ENCODE measurements around the gene ZNF692. TPM values are rescaled to one million over a fixed set of nuclear protein-coding genes. Genes with fewer than 3 reads are reported as not detected.

ZNF692 gene
- polyA plus RNA-seq, 1 donor (not counting 4 experiments of a cell fraction or from before 2014, with no cell fraction given): 27.0 TPM

- Histone ChIP-seq H3K4me3 (ENCODE audit: control insufficient read depth in 2 of 3, extremely low read depth in 1 of 3, insufficient read depth in 2 of 3, low read depth in 1 of 3, low read length in 3 of 3) (no peak overlapping the region), H3K9me3 (ENCODE audit: control insufficient read depth, low read depth, low read length) (no peaks in the 10 kb centered on the region), H3K4me2 (ENCODE audit: control insufficient read depth, extremely low read depth, insufficient read depth, low read depth, low read length) (no peak overlapping the region), H3K9me1 (ENCODE audit: control insufficient read depth, extremely low read depth, insufficient read depth, low read length) (no peaks in the 10 kb centered on the region), H4K20me1 (ENCODE audit: control insufficient read depth, extremely low read depth, insufficient read depth, low read length) (no peaks in the 10 kb centered on the region), H3K4me1 (ENCODE audit: control insufficient read depth, extremely low read depth, insufficient read depth, low read length) (peaks cover 12% of the 10 kb centered on the region), H2AFZ (ENCODE audit: control insufficient read depth, low read length) (no peak overlapping the region), H3K27ac (ENCODE audit: control insufficient read depth, insufficient read depth, low read length) (no peak overlapping the region), H3K79me2 (ENCODE audit: control insufficient read depth, insufficient read depth, low read length) (peaks cover 1% of the 10 kb centered on the region), H3K9ac (ENCODE audit: control insufficient read depth, extremely low read depth, insufficient read depth, low read length) (no peak overlapping the region), H3K27me3 (ENCODE audit: control insufficient read depth, extremely low read depth, insufficient read depth, low read length) (no peaks in the 10 kb centered on the region), H3K36me3 (ENCODE audit: control insufficient read depth in 2 of 2, extremely low read depth in 1 of 2, insufficient read depth in 2 of 2, low read length in 2 of 2) (peaks cover 22 to 30% of the 10 kb centered on the region in 2 experiments)
- no peak for DNase-seq (ENCODE audit: low read depth, low spot score)
- FAIRE-seq: no peak
- dilution Hi-C loops (cut with MboI; ENCODE audit: extremely low pct_ligation_motif_present, low sequenced_read_pairs): no loop called here
- TF ChIP-seq EZH2 (IDR thresholded peaks at IDR 0.05; ENCODE audit: low read length) (no peak), CTCF (optimal IDR thresholded peaks at IDR 0.05 in 1 of 3, IDR thresholded peaks at IDR 0.05 in 1 of 3, conservative IDR thresholded peaks at IDR 0.05 in 1 of 3; ENCODE audit: extremely low read depth in 1 of 3, insufficient read depth in 2 of 3, low read length in 3 of 3) (no peak)
These were observed 11.5 kb downstream of the ZNF692 start for GRCh38 chr1:248847181-248847955.

- H2AFZ ChIP-seq (ENCODE audit: control insufficient read depth, low read length): no peak overlapping the region
- dilution Hi-C loops (cut with MboI; ENCODE audit: extremely low pct_ligation_motif_present, low sequenced_read_pairs): no loop called here
- no peaks in the 10 kb centered on the region for H4K20me1 ChIP-seq (ENCODE audit: control insufficient read depth, extremely low read depth, insufficient read depth, low read length)
- H3K4me3 ChIP-seq (ENCODE audit: control insufficient read depth in 2 of 3, extremely low read depth in 1 of 3, insufficient read depth in 2 of 3, low read depth in 1 of 3, low read length in 3 of 3): no peak overlapping the region
- H3K9ac ChIP-seq (ENCODE audit: control insufficient read depth, extremely low read depth, insufficient read depth, low read length): no peak overlapping the region
- H3K36me3 ChIP-seq (ENCODE audit: control insufficient read depth in 2 of 2, extremely low read depth in 1 of 2, insufficient read depth in 2 of 2, low read length in 2 of 2): peaks cover 11 to 12% of the 10 kb centered on the region in 2 experiments
- H3K4me2 ChIP-seq (ENCODE audit: control insufficient read depth, extremely low read depth, insufficient read depth, low read depth, low read length): no peak overlapping the region
- no peak overlapping the region for H3K27ac ChIP-seq (ENCODE audit: control insufficient read depth, insufficient read depth, low read length)
- H3K27me3 ChIP-seq (ENCODE audit: control insufficient read depth, extremely low read depth, insufficient read depth, low read length): no peaks in the 10 kb centered on the region
- no peaks in the 10 kb centered on the region for H3K9me1 ChIP-seq (ENCODE audit: control insufficient read depth, extremely low read depth, insufficient read depth, low read length)
- peaks cover 13% of the 10 kb centered on the region for H3K79me2 ChIP-seq (ENCODE audit: control insufficient read depth, insufficient read depth, low read length)
- H3K9me3 ChIP-seq (ENCODE audit: control insufficient read depth, low read depth, low read length): no peaks in the 10 kb centered on the region
- FAIRE-seq (no peak), DNase-seq (ENCODE audit: low read depth, low spot score) (no peak)
- H3K4me1 ChIP-seq (ENCODE audit: control insufficient read depth, extremely low read depth, insufficient read depth, low read length): peaks cover 24% of the 10 kb centered on the region
- TF ChIP-seq EZH2 (IDR thresholded peaks at IDR 0.05; ENCODE audit: low read length) (no peak), CTCF (optimal IDR thresholded peaks at IDR 0.05 in 1 of 3, IDR thresholded peaks at IDR 0.05 in 1 of 3, conservative IDR thresholded peaks at IDR 0.05 in 1 of 3; ENCODE audit: extremely low read depth in 1 of 3, insufficient read depth in 2 of 3, low read length in 3 of 3) (no peak)
These were observed 14.4 kb downstream of the ZNF692 start for GRCh38 chr1:248844526-248844925.

All from keratinocyte (primary cell).